Hindlimb muscle (tissue), 1 donor: ENCODE results near the gene SGMS2. TPM values are rescaled to one million over a fixed set of nuclear protein-coding genes. Genes with fewer than 3 reads are reported as not detected.

ENCODE experiments used
- DNase-seq: peaks from one replicate; pipeline ENCODE4 v3.0.0-alpha.2; 2013
- polyA plus RNA-seq: library from polyadenylated mRNA; unstranded; fragments of 120-200 nt; gene quantifications from one replicate; pipeline ENCODE4 v1.2.1, GENCODE V29; 2013; ENCODE audit not compliant: insufficient read length

Gene SGMS2
- 8.0 TPM for polyA plus RNA-seq

GRCh38 chr4:107824350-107825071 lies at the start of gene SGMS2:
SGMS2 (plus strand) TSS chr4:107824932; CDS start chr4:107895554, 70,622 bp downstream.
- peak; percentile 85 for DNase-seq

GRCh38 chr4:107777890-107778289 lies 46.8 kb upstream of the SGMS2 start:
- DNase-seq: no peak

- no peak for DNase-seq
These were observed 45.8 kb upstream of the SGMS2 start for GRCh38 chr4:107778784-107779530.

- no peak for DNase-seq
These were observed 44.1 kb upstream of the SGMS2 start for GRCh38 chr4:107780665-107781064.

- DNase-seq: no peak
These were observed 32.8 kb upstream of the SGMS2 start for GRCh38 chr4:107791902-107792301.

- no peak for DNase-seq
These were observed 32.0 kb upstream of the SGMS2 start for GRCh38 chr4:107792711-107793110.

GRCh38 chr4:107793996-107794395 lies 30.7 kb upstream of the SGMS2 start:
- DNase-seq: no peak

- DNase-seq: no peak
These were observed 24.9 kb upstream of the SGMS2 start for GRCh38 chr4:107799669-107800450.

- no peak for DNase-seq
These were observed 24.0 kb upstream of the SGMS2 start for GRCh38 chr4:107800706-107801105.

- no peak for DNase-seq
These were observed 22.9 kb upstream of the SGMS2 start for GRCh38 chr4:107801766-107802211.

- DNase-seq: no peak
These were observed 19.8 kb upstream of the SGMS2 start for GRCh38 chr4:107804956-107805355.

- DNase-seq: no peak
These were observed 18.5 kb upstream of the SGMS2 start for GRCh38 chr4:107806196-107806595.

- DNase-seq: no peak
These were observed 16.2 kb upstream of the SGMS2 start for GRCh38 chr4:107808572-107808971.

- no peak for DNase-seq
These were observed 15.5 kb upstream of the SGMS2 start for GRCh38 chr4:107809210-107809609.

- no peak for DNase-seq
These were observed 10.0 kb upstream of the SGMS2 start for GRCh38 chr4:107814758-107815157.

GRCh38 chr4:107815158-107815557 lies 9.6 kb upstream of the SGMS2 start:
- no peak for DNase-seq

- no peak for DNase-seq
These were observed 6.3 kb upstream of the SGMS2 start for GRCh38 chr4:107818301-107818910.

- DNase-seq: no peak
These were observed 822 bp upstream of the SGMS2 start for GRCh38 chr4:107823870-107824349.

GRCh38 chr4:107825072-107825824 lies 516 bp downstream of the SGMS2 start:
- DNase-seq: peak; percentile 44

- no peak for DNase-seq
These were observed 1.8 kb downstream of the SGMS2 start for GRCh38 chr4:107826421-107826980.
